ENCODE results near the gene COASY. TPM values are rescaled to one million over a fixed set of nuclear protein-coding genes. Genes with fewer than 3 reads are reported as not detected.
A peak's percentile ranks its signal among the peaks of the same experiment; 100 is the strongest.

COASY gene
- total RNA-seq, 1 experiment from 2014 or later, result 131 TPM

DNA sequence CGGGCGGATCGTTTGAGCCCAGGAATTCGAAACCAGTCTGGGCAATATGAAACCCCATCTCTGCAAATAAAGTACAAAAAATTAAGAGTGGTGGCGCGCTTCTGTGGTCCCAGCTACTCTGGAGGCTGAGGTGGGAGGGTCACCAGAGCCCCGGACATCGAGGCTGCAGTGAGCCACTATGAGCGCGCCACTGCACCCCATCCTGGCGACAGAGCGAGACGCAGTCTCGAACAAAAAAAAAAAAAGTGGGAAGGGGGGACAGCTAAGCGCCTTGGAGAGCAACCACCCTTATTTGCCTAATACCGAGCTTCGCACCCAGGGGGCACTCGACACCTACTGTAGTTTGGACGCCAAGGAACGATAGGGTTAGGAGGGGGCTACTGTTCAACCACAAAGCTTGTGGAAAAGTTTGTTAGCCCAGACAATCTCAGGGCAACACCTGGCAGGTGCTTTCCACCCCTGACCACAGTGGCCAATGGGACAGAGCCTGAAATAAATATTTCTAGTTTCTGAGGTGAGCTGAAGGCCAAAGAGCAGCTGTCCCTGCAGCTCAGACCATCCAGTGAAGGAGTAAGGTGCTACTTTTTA is 16.4 kb downstream of the COASY start (continued):
- TF ChIP-seq, protein P1, sequence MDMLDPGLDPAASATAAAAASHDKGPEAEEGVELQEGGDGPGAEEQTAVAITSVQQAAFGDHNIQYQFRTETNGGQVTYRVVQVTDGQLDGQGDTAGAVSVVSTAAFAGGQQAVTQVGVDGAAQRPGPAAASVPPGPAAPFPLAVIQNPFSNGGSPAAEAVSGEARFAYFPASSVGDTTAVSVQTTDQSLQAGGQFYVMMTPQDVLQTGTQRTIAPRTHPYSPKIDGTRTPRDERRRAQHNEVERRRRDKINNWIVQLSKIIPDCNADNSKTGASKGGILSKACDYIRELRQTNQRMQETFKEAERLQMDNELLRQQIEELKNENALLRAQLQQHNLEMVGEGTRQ (CRISPR knock-in tag; IDR thresholded peaks at IDR 0.05), result no peak
- TF ChIP-seq, protein P2, sequence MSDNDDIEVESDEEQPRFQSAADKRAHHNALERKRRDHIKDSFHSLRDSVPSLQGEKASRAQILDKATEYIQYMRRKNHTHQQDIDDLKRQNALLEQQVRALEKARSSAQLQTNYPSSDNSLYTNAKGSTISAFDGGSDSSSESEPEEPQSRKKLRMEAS (CRISPR knock-in tag; IDR thresholded peaks at IDR 0.05), result no peak
- no peak for TF ChIP-seq CBFB (CRISPR knock-in tag; IDR thresholded peaks at IDR 0.05; ENCODE audit: low read depth)
- TF ChIP-seq, protein P3, sequence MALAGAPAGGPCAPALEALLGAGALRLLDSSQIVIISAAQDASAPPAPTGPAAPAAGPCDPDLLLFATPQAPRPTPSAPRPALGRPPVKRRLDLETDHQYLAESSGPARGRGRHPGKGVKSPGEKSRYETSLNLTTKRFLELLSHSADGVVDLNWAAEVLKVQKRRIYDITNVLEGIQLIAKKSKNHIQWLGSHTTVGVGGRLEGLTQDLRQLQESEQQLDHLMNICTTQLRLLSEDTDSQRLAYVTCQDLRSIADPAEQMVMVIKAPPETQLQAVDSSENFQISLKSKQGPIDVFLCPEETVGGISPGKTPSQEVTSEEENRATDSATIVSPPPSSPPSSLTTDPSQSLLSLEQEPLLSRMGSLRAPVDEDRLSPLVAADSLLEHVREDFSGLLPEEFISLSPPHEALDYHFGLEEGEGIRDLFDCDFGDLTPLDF (CRISPR knock-in tag; IDR thresholded peaks at IDR 0.05), result no peak
- TF ChIP-seq, protein P4, sequence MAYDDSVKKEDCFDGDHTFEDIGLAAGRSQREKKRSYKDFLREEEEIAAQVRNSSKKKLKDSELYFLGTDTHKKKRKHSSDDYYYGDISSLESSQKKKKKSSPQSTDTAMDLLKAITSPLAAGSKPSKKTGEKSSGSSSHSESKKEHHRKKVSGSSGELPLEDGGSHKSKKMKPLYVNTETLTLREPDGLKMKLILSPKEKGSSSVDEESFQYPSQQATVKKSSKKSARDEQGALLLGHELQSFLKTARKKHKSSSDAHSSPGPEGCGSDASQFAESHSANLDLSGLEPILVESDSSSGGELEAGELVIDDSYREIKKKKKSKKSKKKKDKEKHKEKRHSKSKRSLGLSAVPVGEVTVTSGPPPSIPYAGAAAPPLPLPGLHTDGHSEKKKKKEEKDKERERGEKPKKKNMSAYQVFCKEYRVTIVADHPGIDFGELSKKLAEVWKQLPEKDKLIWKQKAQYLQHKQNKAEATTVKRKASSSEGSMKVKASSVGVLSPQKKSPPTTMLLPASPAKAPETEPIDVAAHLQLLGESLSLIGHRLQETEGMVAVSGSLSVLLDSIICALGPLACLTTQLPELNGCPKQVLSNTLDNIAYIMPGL (CRISPR knock-in tag; IDR thresholded peaks at IDR 0.05), result no peak
- TF ChIP-seq, protein P5, sequence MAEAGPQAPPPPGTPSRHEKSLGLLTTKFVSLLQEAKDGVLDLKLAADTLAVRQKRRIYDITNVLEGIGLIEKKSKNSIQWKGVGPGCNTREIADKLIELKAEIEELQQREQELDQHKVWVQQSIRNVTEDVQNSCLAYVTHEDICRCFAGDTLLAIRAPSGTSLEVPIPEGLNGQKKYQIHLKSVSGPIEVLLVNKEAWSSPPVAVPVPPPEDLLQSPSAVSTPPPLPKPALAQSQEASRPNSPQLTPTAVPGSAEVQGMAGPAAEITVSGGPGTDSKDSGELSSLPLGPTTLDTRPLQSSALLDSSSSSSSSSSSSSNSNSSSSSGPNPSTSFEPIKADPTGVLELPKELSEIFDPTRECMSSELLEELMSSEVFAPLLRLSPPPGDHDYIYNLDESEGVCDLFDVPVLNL (CRISPR knock-in tag; IDR thresholded peaks at IDR 0.05; ENCODE audit: borderline replicate concordance, low read depth), result no peak
- TF ChIP-seq, protein P6, sequence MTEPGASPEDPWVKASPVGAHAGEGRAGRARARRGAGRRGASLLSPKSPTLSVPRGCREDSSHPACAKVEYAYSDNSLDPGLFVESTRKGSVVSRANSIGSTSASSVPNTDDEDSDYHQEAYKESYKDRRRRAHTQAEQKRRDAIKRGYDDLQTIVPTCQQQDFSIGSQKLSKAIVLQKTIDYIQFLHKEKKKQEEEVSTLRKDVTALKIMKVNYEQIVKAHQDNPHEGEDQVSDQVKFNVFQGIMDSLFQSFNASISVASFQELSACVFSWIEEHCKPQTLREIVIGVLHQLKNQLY (CRISPR knock-in tag; IDR thresholded peaks at IDR 0.05), result no peak
- TF ChIP-seq, protein P7, sequence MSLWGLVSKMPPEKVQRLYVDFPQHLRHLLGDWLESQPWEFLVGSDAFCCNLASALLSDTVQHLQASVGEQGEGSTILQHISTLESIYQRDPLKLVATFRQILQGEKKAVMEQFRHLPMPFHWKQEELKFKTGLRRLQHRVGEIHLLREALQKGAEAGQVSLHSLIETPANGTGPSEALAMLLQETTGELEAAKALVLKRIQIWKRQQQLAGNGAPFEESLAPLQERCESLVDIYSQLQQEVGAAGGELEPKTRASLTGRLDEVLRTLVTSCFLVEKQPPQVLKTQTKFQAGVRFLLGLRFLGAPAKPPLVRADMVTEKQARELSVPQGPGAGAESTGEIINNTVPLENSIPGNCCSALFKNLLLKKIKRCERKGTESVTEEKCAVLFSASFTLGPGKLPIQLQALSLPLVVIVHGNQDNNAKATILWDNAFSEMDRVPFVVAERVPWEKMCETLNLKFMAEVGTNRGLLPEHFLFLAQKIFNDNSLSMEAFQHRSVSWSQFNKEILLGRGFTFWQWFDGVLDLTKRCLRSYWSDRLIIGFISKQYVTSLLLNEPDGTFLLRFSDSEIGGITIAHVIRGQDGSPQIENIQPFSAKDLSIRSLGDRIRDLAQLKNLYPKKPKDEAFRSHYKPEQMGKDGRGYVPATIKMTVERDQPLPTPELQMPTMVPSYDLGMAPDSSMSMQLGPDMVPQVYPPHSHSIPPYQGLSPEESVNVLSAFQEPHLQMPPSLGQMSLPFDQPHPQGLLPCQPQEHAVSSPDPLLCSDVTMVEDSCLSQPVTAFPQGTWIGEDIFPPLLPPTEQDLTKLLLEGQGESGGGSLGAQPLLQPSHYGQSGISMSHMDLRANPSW (CRISPR knock-in tag; conservative IDR thresholded peaks at IDR 0.05; ENCODE audit: low read depth), result no peak

DNA sequence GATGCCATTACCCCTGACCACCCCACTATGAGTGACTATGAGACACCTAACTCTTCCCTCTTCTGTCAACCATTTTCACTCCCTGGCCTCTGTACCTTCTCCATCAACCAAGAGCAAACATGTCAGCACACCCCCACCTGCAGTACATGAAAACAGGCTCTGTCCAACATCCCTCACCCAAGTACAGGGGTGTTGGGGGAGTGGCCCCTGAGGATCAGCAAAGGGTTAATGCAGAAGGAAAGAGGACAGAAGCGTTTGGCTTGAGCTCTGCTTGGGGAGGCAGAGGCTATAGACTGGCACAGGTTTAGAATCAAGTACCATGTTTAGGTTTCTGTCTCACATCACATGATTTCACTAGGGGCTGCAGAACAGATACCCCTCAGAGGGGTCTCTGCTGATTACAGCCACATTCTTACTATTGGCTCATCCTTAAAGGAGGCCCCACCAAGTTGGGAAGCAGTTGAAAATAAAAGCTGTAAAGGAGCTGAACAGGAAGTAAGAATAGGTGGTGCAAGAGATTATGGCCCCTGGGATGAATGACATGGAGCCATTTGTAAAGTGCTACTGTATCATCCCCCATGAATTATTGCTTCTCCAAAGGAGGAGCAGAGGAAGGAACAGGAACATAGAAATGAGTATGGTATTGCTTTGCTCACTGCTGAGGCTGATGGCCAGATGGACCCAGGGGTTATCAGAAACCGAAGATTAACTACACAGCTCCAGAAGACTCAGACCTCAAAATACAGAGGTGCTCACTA is 18.0 kb downstream of the COASY start:
- Mint-ChIP-seq H3K4me3 (no peak overlapping the region), H3K4me1 (peaks cover 20% of the 10 kb centered on the region), H3K27ac (peak overlapping the region; percentile 32), H3K9me3 (no peaks in the 10 kb centered on the region), H3K27me3 (ENCODE audit: low read depth) (no peaks in the 10 kb centered on the region), H3K36me3 (peaks cover 32% of the 10 kb centered on the region)
- POLR2A ChIA-PET, result no interaction called here
- DNase-seq (ENCODE audit: low spot score) (no peak), ATAC-seq (no peak)
- CTCF ChIA-PET, result interaction anchor here (1.0 to 3.3 kb wide), 4 partner anchors 10 to 183 kb away, joined by 3 to 55 read pairs (median 5); partner anchors contain the start of genes RETREG3 and TUBG1
- TF ChIP-seq HMGA2 (CRISPR knock-in tag; IDR thresholded peaks at IDR 0.05) (no peak), GTF2I (CRISPR knock-in tag; conservative IDR thresholded peaks at IDR 0.05) (no peak), IRF2 (CRISPR knock-in tag; IDR thresholded peaks at IDR 0.05; ENCODE audit: borderline replicate concordance, low read depth) (no peak), ZNF396 (CRISPR knock-in tag; IDR thresholded peaks at IDR 0.05; ENCODE audit: borderline replicate concordance) (no peak), JUN (CRISPR knock-in tag; IDR thresholded peaks at IDR 0.05) (no peak), NFATC4 (CRISPR knock-in tag; IDR thresholded peaks at IDR 0.05) (no peak)
- TF ChIP-seq, protein P8, sequence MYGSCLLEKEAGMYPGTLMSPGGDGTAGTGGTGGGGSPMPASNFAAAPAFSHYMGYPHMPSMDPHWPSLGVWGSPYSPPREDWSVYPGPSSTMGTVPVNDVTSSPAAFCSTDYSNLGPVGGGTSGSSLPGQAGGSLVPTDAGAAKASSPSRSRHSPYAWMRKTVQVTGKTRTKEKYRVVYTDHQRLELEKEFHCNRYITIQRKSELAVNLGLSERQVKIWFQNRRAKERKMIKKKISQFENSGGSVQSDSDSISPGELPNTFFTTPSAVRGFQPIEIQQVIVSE (CRISPR knock-in tag; IDR thresholded peaks at IDR 0.05; ENCODE audit: borderline replicate concordance), result no peak
- TF ChIP-seq, protein P1 (CRISPR knock-in tag; IDR thresholded peaks at IDR 0.05), result no peak
- TF ChIP-seq, protein P9, sequence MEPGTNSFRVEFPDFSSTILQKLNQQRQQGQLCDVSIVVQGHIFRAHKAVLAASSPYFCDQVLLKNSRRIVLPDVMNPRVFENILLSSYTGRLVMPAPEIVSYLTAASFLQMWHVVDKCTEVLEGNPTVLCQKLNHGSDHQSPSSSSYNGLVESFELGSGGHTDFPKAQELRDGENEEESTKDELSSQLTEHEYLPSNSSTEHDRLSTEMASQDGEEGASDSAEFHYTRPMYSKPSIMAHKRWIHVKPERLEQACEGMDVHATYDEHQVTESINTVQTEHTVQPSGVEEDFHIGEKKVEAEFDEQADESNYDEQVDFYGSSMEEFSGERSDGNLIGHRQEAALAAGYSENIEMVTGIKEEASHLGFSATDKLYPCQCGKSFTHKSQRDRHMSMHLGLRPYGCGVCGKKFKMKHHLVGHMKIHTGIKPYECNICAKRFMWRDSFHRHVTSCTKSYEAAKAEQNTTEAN (CRISPR knock-in tag; IDR thresholded peaks at IDR 0.05), result no peak
- TF ChIP-seq, protein P10, sequence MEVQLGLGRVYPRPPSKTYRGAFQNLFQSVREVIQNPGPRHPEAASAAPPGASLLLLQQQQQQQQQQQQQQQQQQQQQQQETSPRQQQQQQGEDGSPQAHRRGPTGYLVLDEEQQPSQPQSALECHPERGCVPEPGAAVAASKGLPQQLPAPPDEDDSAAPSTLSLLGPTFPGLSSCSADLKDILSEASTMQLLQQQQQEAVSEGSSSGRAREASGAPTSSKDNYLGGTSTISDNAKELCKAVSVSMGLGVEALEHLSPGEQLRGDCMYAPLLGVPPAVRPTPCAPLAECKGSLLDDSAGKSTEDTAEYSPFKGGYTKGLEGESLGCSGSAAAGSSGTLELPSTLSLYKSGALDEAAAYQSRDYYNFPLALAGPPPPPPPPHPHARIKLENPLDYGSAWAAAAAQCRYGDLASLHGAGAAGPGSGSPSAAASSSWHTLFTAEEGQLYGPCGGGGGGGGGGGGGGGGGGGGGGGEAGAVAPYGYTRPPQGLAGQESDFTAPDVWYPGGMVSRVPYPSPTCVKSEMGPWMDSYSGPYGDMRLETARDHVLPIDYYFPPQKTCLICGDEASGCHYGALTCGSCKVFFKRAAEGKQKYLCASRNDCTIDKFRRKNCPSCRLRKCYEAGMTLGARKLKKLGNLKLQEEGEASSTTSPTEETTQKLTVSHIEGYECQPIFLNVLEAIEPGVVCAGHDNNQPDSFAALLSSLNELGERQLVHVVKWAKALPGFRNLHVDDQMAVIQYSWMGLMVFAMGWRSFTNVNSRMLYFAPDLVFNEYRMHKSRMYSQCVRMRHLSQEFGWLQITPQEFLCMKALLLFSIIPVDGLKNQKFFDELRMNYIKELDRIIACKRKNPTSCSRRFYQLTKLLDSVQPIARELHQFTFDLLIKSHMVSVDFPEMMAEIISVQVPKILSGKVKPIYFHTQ (CRISPR knock-in tag; IDR thresholded peaks at IDR 0.05), result no peak
- TF ChIP-seq, protein P2 (CRISPR knock-in tag; IDR thresholded peaks at IDR 0.05), result no peak

Data from WTC11 (cell line).